ENCODE data around the gene MUCL1. TPM values are rescaled to one million over a fixed set of nuclear protein-coding genes. Genes with fewer than 3 reads are reported as not detected.

The MUCL1 gene
- total RNA-seq, 1 experiment from 2014 or later, result not detected

DNA sequence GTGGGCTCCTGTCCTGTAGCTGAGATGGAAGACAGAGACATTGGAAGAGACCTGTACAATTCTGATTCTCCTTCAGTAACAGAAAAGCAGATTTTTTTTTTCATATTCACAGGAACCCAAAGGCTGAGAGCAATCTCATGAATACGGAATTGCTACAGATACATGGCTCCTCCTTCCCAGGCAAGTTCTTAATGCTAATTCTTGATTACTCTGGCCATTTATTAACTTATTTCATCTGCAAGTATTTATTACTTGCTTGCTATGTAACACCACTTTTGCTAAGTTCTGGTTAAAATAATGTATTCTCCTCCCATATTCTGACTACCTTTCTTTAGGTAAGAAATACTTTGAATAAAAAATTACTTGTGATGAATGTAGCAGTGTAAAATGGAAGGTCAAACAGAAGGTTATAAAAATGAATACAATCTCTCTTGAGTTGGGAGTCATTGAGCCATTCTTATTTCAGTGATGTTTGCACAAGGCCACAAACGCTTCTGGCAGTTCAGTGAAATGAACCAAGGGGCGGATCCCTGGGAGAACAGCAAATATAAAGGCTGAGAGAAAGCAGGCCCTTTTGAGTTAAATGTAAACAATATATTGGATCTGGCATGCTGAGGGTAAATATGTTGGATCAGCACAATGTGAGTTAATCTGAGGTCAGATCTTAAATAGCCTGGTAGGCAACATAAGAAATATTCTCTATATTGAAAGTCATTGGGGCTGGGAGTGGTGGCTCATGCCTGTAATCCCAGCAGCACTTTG, 37.6 kb downstream of the MUCL1 start:
- no peak for TF ChIP-seq EZH2 (IDR thresholded peaks at IDR 0.05; ENCODE audit: borderline replicate concordance, low read depth, low read length, poor library complexity, severe bottlenecking)
- TF ChIP-seq, protein P1, sequence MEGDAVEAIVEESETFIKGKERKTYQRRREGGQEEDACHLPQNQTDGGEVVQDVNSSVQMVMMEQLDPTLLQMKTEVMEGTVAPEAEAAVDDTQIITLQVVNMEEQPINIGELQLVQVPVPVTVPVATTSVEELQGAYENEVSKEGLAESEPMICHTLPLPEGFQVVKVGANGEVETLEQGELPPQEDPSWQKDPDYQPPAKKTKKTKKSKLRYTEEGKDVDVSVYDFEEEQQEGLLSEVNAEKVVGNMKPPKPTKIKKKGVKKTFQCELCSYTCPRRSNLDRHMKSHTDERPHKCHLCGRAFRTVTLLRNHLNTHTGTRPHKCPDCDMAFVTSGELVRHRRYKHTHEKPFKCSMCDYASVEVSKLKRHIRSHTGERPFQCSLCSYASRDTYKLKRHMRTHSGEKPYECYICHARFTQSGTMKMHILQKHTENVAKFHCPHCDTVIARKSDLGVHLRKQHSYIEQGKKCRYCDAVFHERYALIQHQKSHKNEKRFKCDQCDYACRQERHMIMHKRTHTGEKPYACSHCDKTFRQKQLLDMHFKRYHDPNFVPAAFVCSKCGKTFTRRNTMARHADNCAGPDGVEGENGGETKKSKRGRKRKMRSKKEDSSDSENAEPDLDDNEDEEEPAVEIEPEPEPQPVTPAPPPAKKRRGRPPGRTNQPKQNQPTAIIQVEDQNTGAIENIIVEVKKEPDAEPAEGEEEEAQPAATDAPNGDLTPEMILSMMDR (conservative IDR thresholded peaks at IDR 0.05; ENCODE audit: low read depth, low read length), result no peak
- Histone ChIP-seq H3K36me3 (ENCODE audit: insufficient read depth, low read length, poor library complexity, severe bottlenecking) (no peaks in the 10 kb centered on the region), H3K27ac (ENCODE audit: low read depth, low read length, poor library complexity, severe bottlenecking) (no peak overlapping the region), H3K4me3 (ENCODE audit: low read depth, low read length, poor library complexity, severe bottlenecking) (no peak overlapping the region), H3K9me3 (ENCODE audit: low read depth, low read length, poor library complexity, severe bottlenecking) (no peaks in the 10 kb centered on the region), H3K27me3 (replicated peaks; ENCODE audit: insufficient read depth, low read depth, low read length, poor library complexity) (no peaks in the 10 kb centered on the region), H3K4me1 (ENCODE audit: insufficient read depth, low read length, poor library complexity, severe bottlenecking) (no peaks in the 10 kb centered on the region)
- ChIA-PET CTCF (no interaction called here), POLR2A (ENCODE audit: low non-redundant PET) (no interaction called here)
- no peak for DNase-seq (ENCODE audit: low spot score)
- intact Hi-C loops (cut with micrococcal nuclease; ENCODE audit: unreplicated experiment), result no loop called here
- BruUV-seq (replicated peaks), result no TSS peak

Other genes with a start within 250 kb of the MUCL1 start
- gene LACRT, start 219.6 kb upstream of the MUCL1 start, total RNA-seq (2021), result not detected in 2 replicates
- gene DCD, start 206.2 kb upstream of the MUCL1 start, total RNA-seq (2021), result not detected in 2 replicates
- not detected in 2 replicates for gene TESPA1, start 130.2 kb downstream of the MUCL1 start, total RNA-seq (2021)
- gene NEUROD4, start 165.5 kb downstream of the MUCL1 start, total RNA-seq (2021), result not detected in 2 replicates